Measurements from ENCODE around the gene VAPB. TPM values are rescaled to one million over a fixed set of nuclear protein-coding genes. Genes with fewer than 3 reads are reported as not detected.

Gene VAPB
- total and polyA plus RNA-seq, 2 experiments from 2014 or later = 8.8 to 37.0 TPM

- no peak overlapping the region for H3K27ac ChIP-seq
- H3K4me3 ChIP-seq = no peak overlapping the region
- no peak for TF ChIP-seq EZH2phosphoT487 (IDR thresholded peaks at IDR 0.05; ENCODE audit: insufficient read depth, low read depth)
- no peak for TF ChIP-seq EZH2 (IDR thresholded peaks at IDR 0.05; ENCODE audit: insufficient read depth, poor library complexity, severe bottlenecking)
- H4K20me1 ChIP-seq (ENCODE audit: insufficient read depth) = no peaks in the 10 kb centered on the region; the same call in 1 of the 2 replicates
- no peaks in the 10 kb centered on the region for H3K27me3 ChIP-seq (replicated peaks; ENCODE audit: insufficient read depth)
- H3K9me3 ChIP-seq (ENCODE audit: low read depth) = no peaks in the 10 kb centered on the region
- no peak overlapping the region for H3K9ac ChIP-seq
- 0 out of 2 replicates have a peak, but pooled peaks cover 5% of the 10 kb centered on the region for H3K36me3 ChIP-seq (ENCODE audit: low read depth)
- H3K4me2 ChIP-seq (ENCODE audit: unreplicated experiment) = no peak overlapping the region
- peak; percentile 39 for DNase-seq
- H3K79me2 ChIP-seq (ENCODE audit: insufficient read depth) = 0 out of 2 replicates have a peak, but pooled peaks cover 5% of the 10 kb centered on the region
- no peak overlapping the region for H2AFZ ChIP-seq
- in situ Hi-C loops (cut with MboI) = loop anchor here (25.0 kb wide), 1 partner anchor 344 kb away; no protein-coding TSS in a partner anchor
- peaks cover 11% of the 10 kb centered on the region; the same call in 1 of the 2 replicates for H3F3A ChIP-seq (ENCODE audit: insufficient read depth)
- 51 to 58% methylated on average over 4 of the region's 4 CpGs for WGBS, 2 experiments (ENCODE audit: low coverage in 1 of 2, low lambda C conversion rate in 2 of 2, missing lambda C conversion rate in 2 of 2)
- H3K9me2 ChIP-seq (ENCODE audit: insufficient read depth) = no peaks in the 10 kb centered on the region
- H3K4me1 ChIP-seq (ENCODE audit: insufficient read depth) = no peaks in the 10 kb centered on the region
Observed at GRCh38 chr20:58492795-58493524, 103.9 kb downstream of the VAPB start.

GRCh38 chr20:58494923-58495622, 106.0 kb downstream of the VAPB start:
- DNase-seq = no peak
- Histone ChIP-seq H3F3A (ENCODE audit: insufficient read depth) (peaks cover 11% of the 10 kb centered on the region; the same call in 1 of the 2 replicates), H3K36me3 (ENCODE audit: low read depth) (0 out of 2 replicates have a peak, but pooled peaks cover 5% of the 10 kb centered on the region), H3K9me2 (ENCODE audit: insufficient read depth) (no peaks in the 10 kb centered on the region), H3K4me1 (ENCODE audit: insufficient read depth) (no peaks in the 10 kb centered on the region), H3K9me3 (ENCODE audit: low read depth) (no peaks in the 10 kb centered on the region), H3K9ac (no peak overlapping the region), H3K4me3 (no peak overlapping the region), H3K27ac (no peak overlapping the region), H4K20me1 (ENCODE audit: insufficient read depth) (no peaks in the 10 kb centered on the region; the same call in 1 of the 2 replicates), H3K79me2 (ENCODE audit: insufficient read depth) (no peaks in the 10 kb centered on the region), H3K4me2 (ENCODE audit: unreplicated experiment) (no peak overlapping the region), H3K27me3 (replicated peaks; ENCODE audit: insufficient read depth) (no peaks in the 10 kb centered on the region), H2AFZ (no peak overlapping the region)
- in situ Hi-C loops (cut with MboI) = loop anchor here (25.0 kb wide), 1 partner anchor 342 kb away; no protein-coding TSS in a partner anchor
- WGBS, 2 experiments (ENCODE audit: low coverage in 1 of 2, low lambda C conversion rate in 2 of 2, missing lambda C conversion rate in 2 of 2) = 82% methylated on average over 13 of the region's 13 CpGs
- no peak for TF ChIP-seq EZH2 (IDR thresholded peaks at IDR 0.05; ENCODE audit: insufficient read depth, poor library complexity, severe bottlenecking)
- no peak for TF ChIP-seq EZH2phosphoT487 (IDR thresholded peaks at IDR 0.05; ENCODE audit: insufficient read depth, low read depth)

- Histone ChIP-seq H2AFZ (no peak overlapping the region), H3K4me2 (ENCODE audit: unreplicated experiment) (no peak overlapping the region), H3K79me2 (ENCODE audit: insufficient read depth) (no peaks in the 10 kb centered on the region), H3K9me3 (ENCODE audit: low read depth) (no peaks in the 10 kb centered on the region), H3K36me3 (ENCODE audit: low read depth) (0 out of 2 replicates have a peak, but pooled peaks cover 3% of the 10 kb centered on the region), H3K9me2 (ENCODE audit: insufficient read depth) (no peaks in the 10 kb centered on the region), H3K27ac (no peak overlapping the region), H3K27me3 (replicated peaks; ENCODE audit: insufficient read depth) (no peaks in the 10 kb centered on the region), H3K4me3 (no peak overlapping the region), H3K9ac (no peak overlapping the region), H4K20me1 (ENCODE audit: insufficient read depth) (no peaks in the 10 kb centered on the region; the same call in 1 of the 2 replicates), H3F3A (ENCODE audit: insufficient read depth) (peaks cover 11% of the 10 kb centered on the region; the same call in 1 of the 2 replicates), H3K4me1 (ENCODE audit: insufficient read depth) (no peaks in the 10 kb centered on the region)
- DNase-seq = no peak
- in situ Hi-C loops (cut with MboI) = loop anchor here (25.0 kb wide), 1 partner anchor 341 kb away; no protein-coding TSS in a partner anchor
- WGBS, 2 experiments (ENCODE audit: low coverage in 1 of 2, low lambda C conversion rate in 2 of 2, missing lambda C conversion rate in 2 of 2) = 91% methylated on average over 12 to 15 of the region's 15 CpGs
- TF ChIP-seq EZH2 (IDR thresholded peaks at IDR 0.05; ENCODE audit: insufficient read depth, poor library complexity, severe bottlenecking) (no peak), EZH2phosphoT487 (IDR thresholded peaks at IDR 0.05; ENCODE audit: insufficient read depth, low read depth) (no peak)
Observed at GRCh38 chr20:58495623-58496428, 106.8 kb downstream of the VAPB start.

- no peaks in the 10 kb centered on the region for H3K9me3 ChIP-seq (ENCODE audit: low read depth)
- H3K4me2 ChIP-seq (ENCODE audit: unreplicated experiment) = no peak overlapping the region
- no peak overlapping the region for H3K4me3 ChIP-seq
- in situ Hi-C loops (cut with MboI) = loop anchor here (25.0 kb wide), 1 partner anchor 341 kb away; no protein-coding TSS in a partner anchor
- no peaks in the 10 kb centered on the region for H3K9me2 ChIP-seq (ENCODE audit: insufficient read depth)
- H3K4me1 ChIP-seq (ENCODE audit: insufficient read depth) = no peaks in the 10 kb centered on the region
- 81% methylated on average over 6 of the region's 6 CpGs for WGBS, 2 experiments (ENCODE audit: low coverage in 1 of 2, low lambda C conversion rate in 2 of 2, missing lambda C conversion rate in 2 of 2)
- H3K79me2 ChIP-seq (ENCODE audit: insufficient read depth) = no peaks in the 10 kb centered on the region
- H3K27me3 ChIP-seq (replicated peaks; ENCODE audit: insufficient read depth) = no peaks in the 10 kb centered on the region
- H3K9ac ChIP-seq = no peak overlapping the region
- H4K20me1 ChIP-seq (ENCODE audit: insufficient read depth) = no peaks in the 10 kb centered on the region; the same call in 1 of the 2 replicates
- TF ChIP-seq EZH2 (IDR thresholded peaks at IDR 0.05; ENCODE audit: insufficient read depth, poor library complexity, severe bottlenecking) (no peak), EZH2phosphoT487 (IDR thresholded peaks at IDR 0.05; ENCODE audit: insufficient read depth, low read depth) (no peak)
- H2AFZ ChIP-seq = no peak overlapping the region
- H3F3A ChIP-seq (ENCODE audit: insufficient read depth) = peaks cover 11% of the 10 kb centered on the region; the same call in 1 of the 2 replicates
- no peaks in the 10 kb centered on the region for H3K36me3 ChIP-seq (ENCODE audit: low read depth)
- DNase-seq = no peak
- no peak overlapping the region for H3K27ac ChIP-seq
Observed at GRCh38 chr20:58496429-58496769, 107.4 kb downstream of the VAPB start.

All from GM23248 (cell line).